ENCODE data around the gene OTULIN.

OTULIN gene

DNA sequence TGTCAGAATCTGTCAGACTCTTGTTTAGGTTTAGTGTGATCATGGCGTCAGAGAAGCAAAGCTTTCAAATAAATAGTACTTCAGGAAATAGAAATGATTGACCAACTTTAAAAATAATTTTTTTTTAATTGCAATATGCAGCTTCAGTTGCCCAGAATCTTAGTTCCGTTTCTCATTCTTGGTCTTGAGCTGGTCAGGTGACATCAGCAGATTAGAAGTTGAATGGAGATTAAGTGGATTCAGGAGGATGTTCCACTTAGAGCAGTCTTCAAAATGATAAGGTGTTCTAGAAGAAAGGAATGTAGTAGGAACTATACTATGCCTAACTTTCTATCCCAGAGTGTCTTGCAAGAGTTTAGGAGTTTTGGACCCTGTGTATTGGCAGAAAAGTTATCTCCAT is 30.6 kb downstream of the OTULIN start:
- no peak overlapping the region for H3K4me3 ChIP-seq (replicated peaks; ENCODE audit: insufficient read depth, low read length)

DNA sequence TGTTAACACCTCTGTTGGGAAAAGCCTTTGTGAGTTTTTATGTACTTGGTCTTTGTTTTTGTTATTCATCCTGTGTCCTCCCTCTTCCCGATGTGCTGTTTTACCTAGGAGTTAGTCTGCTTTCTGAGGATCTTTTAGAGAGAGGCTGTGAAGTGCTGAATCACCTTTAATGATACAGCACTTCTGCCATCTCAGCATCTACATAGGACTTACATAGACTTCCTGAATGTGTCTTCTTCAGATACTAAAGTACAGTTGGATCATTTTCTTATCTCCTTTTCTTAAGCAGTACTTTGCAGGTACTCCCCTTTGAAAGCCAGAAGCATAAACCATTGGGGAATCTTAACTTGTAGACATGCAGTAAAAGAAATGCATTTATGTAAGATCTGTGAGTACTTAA is 31.5 kb downstream of the OTULIN start:
- Histone ChIP-seq H3K27ac (replicated peaks) (no peak overlapping the region), H3K4me3 (replicated peaks; ENCODE audit: insufficient read depth, low read length) (no peak overlapping the region), H3K27me3 (ENCODE audit: insufficient read depth, poor library complexity, severe bottlenecking) (no peaks in the 10 kb centered on the region)
- TF ChIP-seq GABPA (IDR thresholded peaks at IDR 0.05; ENCODE audit: low read depth) (no peak), POLR2AphosphoS5 (IDR thresholded peaks at IDR 0.05; ENCODE audit: low read depth) (no peak), SPI1 (IDR thresholded peaks at IDR 0.05; ENCODE audit: borderline replicate concordance, low read depth) (no peak)
- TF ChIP-seq, protein P1, sequence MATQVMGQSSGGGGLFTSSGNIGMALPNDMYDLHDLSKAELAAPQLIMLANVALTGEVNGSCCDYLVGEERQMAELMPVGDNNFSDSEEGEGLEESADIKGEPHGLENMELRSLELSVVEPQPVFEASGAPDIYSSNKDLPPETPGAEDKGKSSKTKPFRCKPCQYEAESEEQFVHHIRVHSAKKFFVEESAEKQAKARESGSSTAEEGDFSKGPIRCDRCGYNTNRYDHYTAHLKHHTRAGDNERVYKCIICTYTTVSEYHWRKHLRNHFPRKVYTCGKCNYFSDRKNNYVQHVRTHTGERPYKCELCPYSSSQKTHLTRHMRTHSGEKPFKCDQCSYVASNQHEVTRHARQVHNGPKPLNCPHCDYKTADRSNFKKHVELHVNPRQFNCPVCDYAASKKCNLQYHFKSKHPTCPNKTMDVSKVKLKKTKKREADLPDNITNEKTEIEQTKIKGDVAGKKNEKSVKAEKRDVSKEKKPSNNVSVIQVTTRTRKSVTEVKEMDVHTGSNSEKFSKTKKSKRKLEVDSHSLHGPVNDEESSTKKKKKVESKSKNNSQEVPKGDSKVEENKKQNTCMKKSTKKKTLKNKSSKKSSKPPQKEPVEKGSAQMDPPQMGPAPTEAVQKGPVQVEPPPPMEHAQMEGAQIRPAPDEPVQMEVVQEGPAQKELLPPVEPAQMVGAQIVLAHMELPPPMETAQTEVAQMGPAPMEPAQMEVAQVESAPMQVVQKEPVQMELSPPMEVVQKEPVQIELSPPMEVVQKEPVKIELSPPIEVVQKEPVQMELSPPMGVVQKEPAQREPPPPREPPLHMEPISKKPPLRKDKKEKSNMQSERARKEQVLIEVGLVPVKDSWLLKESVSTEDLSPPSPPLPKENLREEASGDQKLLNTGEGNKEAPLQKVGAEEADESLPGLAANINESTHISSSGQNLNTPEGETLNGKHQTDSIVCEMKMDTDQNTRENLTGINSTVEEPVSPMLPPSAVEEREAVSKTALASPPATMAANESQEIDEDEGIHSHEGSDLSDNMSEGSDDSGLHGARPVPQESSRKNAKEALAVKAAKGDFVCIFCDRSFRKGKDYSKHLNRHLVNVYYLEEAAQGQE (IDR thresholded peaks at IDR 0.05; ENCODE audit: insufficient replicate concordance, low read depth): no peak
- TF ChIP-seq, protein P2, sequence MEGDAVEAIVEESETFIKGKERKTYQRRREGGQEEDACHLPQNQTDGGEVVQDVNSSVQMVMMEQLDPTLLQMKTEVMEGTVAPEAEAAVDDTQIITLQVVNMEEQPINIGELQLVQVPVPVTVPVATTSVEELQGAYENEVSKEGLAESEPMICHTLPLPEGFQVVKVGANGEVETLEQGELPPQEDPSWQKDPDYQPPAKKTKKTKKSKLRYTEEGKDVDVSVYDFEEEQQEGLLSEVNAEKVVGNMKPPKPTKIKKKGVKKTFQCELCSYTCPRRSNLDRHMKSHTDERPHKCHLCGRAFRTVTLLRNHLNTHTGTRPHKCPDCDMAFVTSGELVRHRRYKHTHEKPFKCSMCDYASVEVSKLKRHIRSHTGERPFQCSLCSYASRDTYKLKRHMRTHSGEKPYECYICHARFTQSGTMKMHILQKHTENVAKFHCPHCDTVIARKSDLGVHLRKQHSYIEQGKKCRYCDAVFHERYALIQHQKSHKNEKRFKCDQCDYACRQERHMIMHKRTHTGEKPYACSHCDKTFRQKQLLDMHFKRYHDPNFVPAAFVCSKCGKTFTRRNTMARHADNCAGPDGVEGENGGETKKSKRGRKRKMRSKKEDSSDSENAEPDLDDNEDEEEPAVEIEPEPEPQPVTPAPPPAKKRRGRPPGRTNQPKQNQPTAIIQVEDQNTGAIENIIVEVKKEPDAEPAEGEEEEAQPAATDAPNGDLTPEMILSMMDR (IDR thresholded peaks at IDR 0.05; ENCODE audit: insufficient read depth, low read length): no peak
- DNase-seq (ENCODE audit: low read depth in 1 of 2, low spot score in 1 of 2): no peak

More for the DNA sequence above, 30.6 kb downstream of the OTULIN start:
- TF ChIP-seq, protein P2 (IDR thresholded peaks at IDR 0.05; ENCODE audit: insufficient read depth, low read length): no peak
- TF ChIP-seq SPI1 (IDR thresholded peaks at IDR 0.05; ENCODE audit: borderline replicate concordance, low read depth) (no peak), GABPA (IDR thresholded peaks at IDR 0.05; ENCODE audit: low read depth) (no peak), POLR2AphosphoS5 (IDR thresholded peaks at IDR 0.05; ENCODE audit: low read depth) (no peak)
- TF ChIP-seq, protein P1 (IDR thresholded peaks at IDR 0.05; ENCODE audit: insufficient replicate concordance, low read depth): no peak
- H3K27ac ChIP-seq (replicated peaks): no peak overlapping the region
- DNase-seq (ENCODE audit: low read depth in 1 of 2, low spot score in 1 of 2): no peak
- H3K27me3 ChIP-seq (ENCODE audit: insufficient read depth, poor library complexity, severe bottlenecking): no peaks in the 10 kb centered on the region

DNA sequence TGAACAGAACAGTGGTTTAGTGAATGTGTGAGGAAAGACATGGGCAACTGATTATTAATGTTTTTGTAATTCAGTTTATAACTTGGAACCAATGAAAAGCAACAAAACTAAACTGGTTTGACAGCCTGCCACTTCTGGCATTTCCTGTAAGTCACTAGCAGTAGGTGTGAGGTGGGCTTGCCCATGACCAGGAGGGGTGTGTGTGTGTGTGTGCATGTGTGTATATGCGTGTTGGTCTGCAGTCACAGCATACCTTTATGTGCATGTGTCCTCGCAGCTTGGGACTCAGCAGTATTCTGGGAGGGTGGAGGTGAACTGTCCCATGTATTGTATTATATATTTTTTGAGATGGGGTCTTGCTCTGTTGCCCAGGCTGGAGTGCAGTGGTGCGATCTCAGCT is 32.3 kb downstream of the OTULIN start:
- TF ChIP-seq POLR2AphosphoS5 (IDR thresholded peaks at IDR 0.05; ENCODE audit: low read depth) (no peak), SPI1 (IDR thresholded peaks at IDR 0.05; ENCODE audit: borderline replicate concordance, low read depth) (no peak), GABPA (IDR thresholded peaks at IDR 0.05; ENCODE audit: low read depth) (no peak)
- TF ChIP-seq, protein P2 (IDR thresholded peaks at IDR 0.05; ENCODE audit: insufficient read depth, low read length): no peak
- TF ChIP-seq, protein P1 (IDR thresholded peaks at IDR 0.05; ENCODE audit: insufficient replicate concordance, low read depth): no peak
- Histone ChIP-seq H3K4me3 (replicated peaks; ENCODE audit: insufficient read depth, low read length) (no peak overlapping the region), H3K27ac (replicated peaks) (no peak overlapping the region), H3K27me3 (ENCODE audit: insufficient read depth, poor library complexity, severe bottlenecking) (no peaks in the 10 kb centered on the region)
- no peak for DNase-seq (ENCODE audit: low read depth in 1 of 2, low spot score in 1 of 2)

Measured in HL-60 (cell line).